Measurements from ENCODE around the gene CSNK2A3.
"Not testable (repeated sequence)": the region's sequence is repeated elsewhere in the genome, so short reads cannot be mapped to it uniquely, and the experiment has no call there.

The CSNK2A3 gene

GRCh38 chr11:11379661-11380060 lies 26.6 kb upstream of the CSNK2A3 start:
- no peak for DNase-seq

- no peak for DNase-seq
These were observed 25.3 kb upstream of the CSNK2A3 start for GRCh38 chr11:11378184-11378940.

- no peak for DNase-seq
These were observed 21.5 kb upstream of the CSNK2A3 start for GRCh38 chr11:11374358-11375148.

- DNase-seq = no peak
These were observed 20.9 kb upstream of the CSNK2A3 start for GRCh38 chr11:11373934-11374333.

GRCh38 chr11:11372461-11372860 lies 19.4 kb upstream of the CSNK2A3 start:
- no peak for DNase-seq

GRCh38 chr11:11370962-11371303 lies 17.9 kb upstream of the CSNK2A3 start:
- no peak for DNase-seq

GRCh38 chr11:11370255-11370961 lies 17.4 kb upstream of the CSNK2A3 start:
- no peak for DNase-seq

- no peak for DNase-seq
These were observed 13.7 kb upstream of the CSNK2A3 start for GRCh38 chr11:11366793-11367192.

GRCh38 chr11:11363674-11364073 lies 10.6 kb upstream of the CSNK2A3 start:
- DNase-seq = no peak

GRCh38 chr11:11359611-11360010 lies 6.6 kb upstream of the CSNK2A3 start:
- no peak for DNase-seq

GRCh38 chr11:11356842-11357241 lies 3.8 kb upstream of the CSNK2A3 start:
- DNase-seq = no peak

GRCh38 chr11:11351851-11352250 lies 1.2 kb downstream of the CSNK2A3 start:
- DNase-seq = not testable (repeated sequence)

GRCh38 chr11:11351042-11351586 lies 1.9 kb downstream of the CSNK2A3 start:
- no peak for DNase-seq

GRCh38 chr11:11349870-11350337 lies 3.1 kb downstream of the CSNK2A3 start:
- DNase-seq = no peak

GRCh38 chr11:11349106-11349825 lies 3.8 kb downstream of the CSNK2A3 start:
- DNase-seq = no peak

GRCh38 chr11:11348303-11348702 lies 4.7 kb downstream of the CSNK2A3 start:
- no peak for DNase-seq

- no peak for DNase-seq
These were observed 5.5 kb downstream of the CSNK2A3 start for GRCh38 chr11:11347592-11347991.

GRCh38 chr11:11346303-11346702 lies 6.7 kb downstream of the CSNK2A3 start:
- DNase-seq = no peak

GRCh38 chr11:11345099-11345498 lies 8.0 kb downstream of the CSNK2A3 start:
- DNase-seq = no peak

GRCh38 chr11:11344045-11344444 lies 9.0 kb downstream of the CSNK2A3 start:
- no peak for DNase-seq

- DNase-seq = no peak
These were observed 14.7 kb downstream of the CSNK2A3 start for GRCh38 chr11:11338304-11338703.

- DNase-seq = no peak
These were observed 16.4 kb downstream of the CSNK2A3 start for GRCh38 chr11:11336664-11337063.

GRCh38 chr11:11335043-11335442 lies 18.0 kb downstream of the CSNK2A3 start:
- no peak for DNase-seq

Measured in COR-L47 (cell line).